Kidney epithelial cell (primary cell): Measurements from ENCODE around the gene YIPF2. TPM values are rescaled to one million over a fixed set of nuclear protein-coding genes. Genes with fewer than 3 reads are reported as not detected.

Experiments used
- DNase-seq: peaks from one replicate; pipeline ENCODE4 v3.0.0-alpha.2; 2010; ENCODE audit warnings: low read depth
- H3K27me3 ChIP-seq: 2 replicates; pipeline ENCODE4 v1.6.0; 2011; ENCODE audit warnings: low read length; ENCODE audit not compliant: control insufficient read depth, insufficient read depth
- H3K36me3 ChIP-seq: 2 replicates; pipeline ENCODE4 v1.5.1; 2011; ENCODE audit warnings: low read length; ENCODE audit not compliant: control insufficient read depth, insufficient read depth
- H3K4me3 ChIP-seq: 2 replicates; pipeline ENCODE4 v1.5.1; 2011; ENCODE audit warnings: low read depth, mild to moderate bottlenecking, control low read depth, low read length
- total RNA-seq: library from RNA; depleted of rRNA; stranded (reverse); fragments of >200 nt; gene quantifications from 2 replicates; pipeline ENCODE4 v1.2.3, GENCODE V29; 2015
- TF ChIP-seq, protein P1 (sequence below): IDR thresholded peaks from 2 replicates; pipeline ENCODE4 v1.5.1; 2011; ENCODE audit warnings: mild to moderate bottlenecking, moderate library complexity, low read length, control low read depth, inconsistent platforms; ENCODE audit not compliant: insufficient read depth, poor library complexity, severe bottlenecking

The YIPF2 gene
- total RNA-seq, 1 donor from 2014 or later: 61.1 TPM

DNA sequence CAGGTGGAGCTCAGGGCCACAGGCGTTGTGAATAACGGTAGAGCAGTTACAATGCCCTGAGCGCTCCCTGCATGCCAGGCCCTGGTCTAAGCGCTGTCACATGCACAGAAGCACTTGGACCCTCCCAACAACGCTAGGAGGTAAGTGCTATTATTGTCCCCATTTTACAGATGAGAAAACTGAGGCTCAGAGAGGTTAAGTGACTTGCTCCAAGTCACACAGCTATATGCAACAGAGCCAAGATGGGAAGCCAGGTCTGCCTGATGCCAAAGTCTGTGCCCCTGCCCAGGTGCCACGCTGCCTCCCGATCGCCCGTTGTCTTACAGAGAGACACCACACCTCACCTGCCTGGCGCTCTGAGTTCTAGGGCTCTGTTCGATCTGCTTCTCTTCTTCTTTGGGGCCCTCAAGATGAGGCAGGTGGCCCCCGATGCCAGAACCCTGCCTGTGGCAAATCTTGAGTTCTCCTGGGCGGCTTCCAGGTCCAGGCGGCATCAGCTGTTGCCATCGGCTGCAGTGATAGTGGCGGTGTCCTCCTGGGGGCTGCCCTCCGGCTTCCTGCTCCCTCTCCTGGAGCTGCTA, 20.0 kb downstream of the YIPF2 start:
- H3K36me3 ChIP-seq: peaks cover 1% of the 10 kb centered on the region
- TF ChIP-seq, protein P1, sequence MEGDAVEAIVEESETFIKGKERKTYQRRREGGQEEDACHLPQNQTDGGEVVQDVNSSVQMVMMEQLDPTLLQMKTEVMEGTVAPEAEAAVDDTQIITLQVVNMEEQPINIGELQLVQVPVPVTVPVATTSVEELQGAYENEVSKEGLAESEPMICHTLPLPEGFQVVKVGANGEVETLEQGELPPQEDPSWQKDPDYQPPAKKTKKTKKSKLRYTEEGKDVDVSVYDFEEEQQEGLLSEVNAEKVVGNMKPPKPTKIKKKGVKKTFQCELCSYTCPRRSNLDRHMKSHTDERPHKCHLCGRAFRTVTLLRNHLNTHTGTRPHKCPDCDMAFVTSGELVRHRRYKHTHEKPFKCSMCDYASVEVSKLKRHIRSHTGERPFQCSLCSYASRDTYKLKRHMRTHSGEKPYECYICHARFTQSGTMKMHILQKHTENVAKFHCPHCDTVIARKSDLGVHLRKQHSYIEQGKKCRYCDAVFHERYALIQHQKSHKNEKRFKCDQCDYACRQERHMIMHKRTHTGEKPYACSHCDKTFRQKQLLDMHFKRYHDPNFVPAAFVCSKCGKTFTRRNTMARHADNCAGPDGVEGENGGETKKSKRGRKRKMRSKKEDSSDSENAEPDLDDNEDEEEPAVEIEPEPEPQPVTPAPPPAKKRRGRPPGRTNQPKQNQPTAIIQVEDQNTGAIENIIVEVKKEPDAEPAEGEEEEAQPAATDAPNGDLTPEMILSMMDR: no peak
- no peak for DNase-seq
- no peaks in the 10 kb centered on the region for H3K27me3 ChIP-seq
- H3K4me3 ChIP-seq: no peak overlapping the region

DNA sequence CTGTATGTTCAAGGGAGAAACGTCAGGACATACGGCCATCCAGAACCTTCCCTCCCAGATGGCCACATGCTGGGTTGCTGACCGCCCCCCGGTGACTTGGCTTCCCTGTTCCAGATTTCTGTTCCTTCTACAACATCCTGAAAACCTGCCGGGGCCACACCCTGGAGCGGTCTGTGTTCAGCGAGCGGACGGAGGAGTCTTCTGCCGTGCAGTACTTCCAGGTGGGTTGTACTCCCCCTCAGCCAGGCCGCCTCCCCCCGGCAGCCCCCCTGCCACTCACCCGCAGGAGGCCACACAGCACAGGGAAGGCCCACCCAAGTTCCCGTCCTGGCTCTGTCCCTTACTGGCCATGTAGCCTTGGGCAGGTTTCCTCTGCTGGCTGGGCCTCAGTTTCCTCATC, 20.5 kb downstream of the YIPF2 start:
- TF ChIP-seq, protein P1: no peak
- no peaks in the 10 kb centered on the region for H3K27me3 ChIP-seq
- no peak for DNase-seq
- no peak overlapping the region for H3K4me3 ChIP-seq
- H3K36me3 ChIP-seq: peaks cover 1% of the 10 kb centered on the region

DNA sequence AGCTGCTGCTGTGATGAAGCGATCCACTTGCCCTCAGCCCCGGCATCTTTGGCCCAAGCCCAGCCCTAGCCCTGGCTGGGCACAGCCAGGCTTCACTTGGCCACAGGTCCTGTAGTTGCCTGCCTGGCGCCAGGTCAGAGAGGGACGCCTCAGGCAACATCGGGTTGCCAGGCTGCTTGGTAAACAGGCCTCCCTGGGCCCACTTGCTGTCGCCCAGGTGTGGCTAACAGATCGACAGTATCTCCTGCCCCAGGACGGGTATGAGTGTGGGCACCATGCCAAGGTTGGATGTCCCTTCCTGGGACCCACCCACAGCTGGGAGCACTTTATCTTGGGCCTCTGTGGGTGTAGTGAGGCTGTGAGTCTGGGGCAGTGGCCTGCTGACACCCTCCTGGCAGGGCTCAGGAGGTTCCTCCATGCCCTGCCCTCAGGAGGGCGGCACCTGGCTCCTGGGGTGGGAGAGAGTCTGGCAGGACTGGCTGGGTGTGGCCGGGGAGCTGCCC, 29.2 kb downstream of the YIPF2 start:
- DNase-seq: no peak
- Histone ChIP-seq H3K36me3 (no peaks in the 10 kb centered on the region), H3K27me3 (no peaks in the 10 kb centered on the region), H3K4me3 (no peak overlapping the region)
- TF ChIP-seq, protein P1: no peak

DNA sequence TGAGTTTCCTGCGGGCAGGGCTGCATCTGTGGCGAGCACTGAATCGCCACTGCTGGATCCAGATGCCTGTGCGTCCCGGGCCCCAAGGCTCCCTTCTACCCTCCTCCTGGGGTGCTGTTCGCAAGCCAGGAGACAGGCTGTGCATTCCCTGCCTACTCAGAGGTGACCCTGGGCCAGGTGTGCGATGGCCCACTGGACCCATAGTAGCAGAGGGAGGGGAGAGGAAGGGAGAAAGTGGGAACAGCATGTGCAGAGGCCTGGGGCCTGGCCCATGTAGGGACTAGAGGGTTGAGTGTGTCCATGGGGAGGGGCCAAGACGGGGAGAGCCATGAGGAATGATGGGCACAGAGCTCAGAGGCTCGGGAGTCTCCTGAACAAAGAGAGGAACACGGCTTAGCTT, 29.8 kb downstream of the YIPF2 start:
- TF ChIP-seq, protein P1: no peak
- no peak overlapping the region for H3K4me3 ChIP-seq
- DNase-seq: no peak
- no peaks in the 10 kb centered on the region for H3K27me3 ChIP-seq
- H3K36me3 ChIP-seq: no peaks in the 10 kb centered on the region

DNA sequence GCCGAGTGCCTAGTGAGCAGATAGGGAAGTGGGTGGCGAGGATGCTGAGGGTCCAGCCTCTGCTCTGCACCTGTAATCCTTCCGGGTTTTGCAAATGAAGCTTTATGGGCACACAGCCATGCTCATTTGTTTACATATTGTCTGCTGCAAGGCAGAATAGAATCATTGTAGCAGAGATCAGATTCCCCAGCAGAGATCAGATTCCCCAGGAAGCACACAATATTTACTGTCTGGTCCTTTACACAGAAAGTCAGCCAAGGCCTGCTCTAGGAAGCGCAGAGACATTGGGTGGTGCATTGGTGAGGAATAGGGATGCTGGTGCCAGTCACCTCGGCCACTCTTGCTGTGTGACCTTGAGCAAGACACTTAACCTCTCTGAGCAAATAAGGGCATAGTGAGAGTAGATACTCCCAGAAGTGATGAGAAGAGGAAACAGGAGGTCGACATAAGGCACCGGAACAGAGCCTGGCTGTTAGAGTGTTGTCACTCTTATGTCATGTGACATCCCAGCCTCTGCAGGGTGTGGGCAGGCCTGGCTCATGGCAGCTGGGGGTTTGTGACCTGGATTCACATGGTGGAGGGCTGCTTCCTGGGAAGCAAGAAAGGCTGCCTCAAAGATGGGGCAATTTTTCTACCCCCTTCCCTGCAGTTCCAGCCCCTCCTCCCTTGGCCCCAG, 31.4 kb downstream of the YIPF2 start:
- no peak overlapping the region for H3K4me3 ChIP-seq
- TF ChIP-seq, protein P1: no peak
- H3K27me3 ChIP-seq: no peaks in the 10 kb centered on the region
- no peaks in the 10 kb centered on the region for H3K36me3 ChIP-seq
- no peak for DNase-seq

DNA sequence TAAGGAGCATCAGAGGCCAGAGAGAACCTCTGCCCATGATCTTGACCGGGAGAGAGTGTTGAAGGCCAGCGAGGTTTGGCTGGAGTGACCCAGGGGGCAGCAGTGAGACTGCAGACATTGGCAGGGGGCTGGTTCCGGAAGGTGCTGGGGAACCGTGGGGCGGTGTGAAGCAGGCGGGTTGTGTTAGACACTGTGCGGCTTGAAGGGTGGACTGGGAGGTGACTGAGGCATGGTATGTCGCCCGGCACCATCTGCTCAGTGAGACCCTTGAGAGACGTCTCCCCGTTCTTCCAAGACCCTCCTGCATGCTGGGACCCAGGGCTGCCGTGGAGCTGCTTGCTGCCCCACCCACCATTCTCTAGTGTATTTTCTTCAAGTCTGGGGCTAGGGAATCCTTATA, 32.5 kb downstream of the YIPF2 start:
- H3K4me3 ChIP-seq: no peak overlapping the region
- DNase-seq: no peak
- TF ChIP-seq, protein P1: peak; percentile 22
- no peaks in the 10 kb centered on the region for H3K27me3 ChIP-seq
- no peaks in the 10 kb centered on the region for H3K36me3 ChIP-seq
